Stomach (tissue), 4 donors: ENCODE measurements around the gene FZD7.

ENCODE experiments used
- EP300 ChIP-seq: sonication (generic); formaldehyde crosslinking; IDR thresholded peaks from one replicate; pipeline ENCODE4 v1.6.1; 2017; ENCODE audit warnings: antibody characterized with exemption
- POLR2A ChIP-seq, 4 donors: fragments of 450-650 bp; IDR thresholded peaks; one replicate each; pipeline ENCODE4 v1.6.1; 2016; ENCODE audit warnings: antibody characterized with exemption in 4 of 4, control low read depth in 2 of 4, mild to moderate bottlenecking in 1 of 4, moderate library complexity in 1 of 4
- POLR2AphosphoS5 ChIP-seq, 3 donors: sonication (generic); formaldehyde crosslinking; IDR thresholded peaks; one replicate each; pipeline ENCODE4 v1.6.1; 2016; ENCODE audit warnings: antibody characterized with exemption in 3 of 3
- TF ChIP-seq, protein P1 (sequence below), 7 experiments: fragments of 450-650 bp in 4 of 7; fragments of 200-600 bp in 3 of 7; sonication (generic) in 3 of 7; IDR thresholded peaks; one replicate each; pipeline ENCODE4 v1.5.1; 2016 to 2019; ENCODE audit warnings: antibody characterized with exemption in 7 of 7, control low read depth in 2 of 7, mild to moderate bottlenecking in 1 of 7

DNA sequence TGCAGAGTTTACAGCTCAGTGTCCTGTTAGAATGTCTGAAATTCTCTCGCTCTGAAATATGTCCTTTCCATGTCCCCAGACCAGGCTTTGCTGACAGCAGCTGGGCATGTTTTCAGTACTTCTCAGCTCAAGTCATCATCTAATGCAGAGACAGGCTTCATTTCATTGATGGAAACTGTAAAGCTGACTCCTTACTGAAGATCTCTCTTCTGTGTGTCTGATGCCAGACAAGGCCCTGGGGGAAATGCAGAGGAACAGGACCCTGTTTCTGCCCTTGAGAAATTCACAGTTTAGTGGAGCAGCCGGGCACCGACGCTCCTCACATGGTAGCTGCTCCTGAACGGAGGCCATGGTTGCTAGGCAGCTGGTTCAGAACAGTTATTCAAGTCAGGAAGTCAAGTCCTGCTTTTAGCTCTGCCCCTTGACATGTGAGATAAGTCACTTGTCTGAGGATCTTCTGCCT is 24.6 kb upstream of the FZD7 start:
- TF ChIP-seq, protein P1, sequence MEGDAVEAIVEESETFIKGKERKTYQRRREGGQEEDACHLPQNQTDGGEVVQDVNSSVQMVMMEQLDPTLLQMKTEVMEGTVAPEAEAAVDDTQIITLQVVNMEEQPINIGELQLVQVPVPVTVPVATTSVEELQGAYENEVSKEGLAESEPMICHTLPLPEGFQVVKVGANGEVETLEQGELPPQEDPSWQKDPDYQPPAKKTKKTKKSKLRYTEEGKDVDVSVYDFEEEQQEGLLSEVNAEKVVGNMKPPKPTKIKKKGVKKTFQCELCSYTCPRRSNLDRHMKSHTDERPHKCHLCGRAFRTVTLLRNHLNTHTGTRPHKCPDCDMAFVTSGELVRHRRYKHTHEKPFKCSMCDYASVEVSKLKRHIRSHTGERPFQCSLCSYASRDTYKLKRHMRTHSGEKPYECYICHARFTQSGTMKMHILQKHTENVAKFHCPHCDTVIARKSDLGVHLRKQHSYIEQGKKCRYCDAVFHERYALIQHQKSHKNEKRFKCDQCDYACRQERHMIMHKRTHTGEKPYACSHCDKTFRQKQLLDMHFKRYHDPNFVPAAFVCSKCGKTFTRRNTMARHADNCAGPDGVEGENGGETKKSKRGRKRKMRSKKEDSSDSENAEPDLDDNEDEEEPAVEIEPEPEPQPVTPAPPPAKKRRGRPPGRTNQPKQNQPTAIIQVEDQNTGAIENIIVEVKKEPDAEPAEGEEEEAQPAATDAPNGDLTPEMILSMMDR (IDR thresholded peaks at IDR 0.05): no peak
- TF ChIP-seq POLR2A (IDR thresholded peaks at IDR 0.05): no peak
- TF ChIP-seq POLR2AphosphoS5 (IDR thresholded peaks at IDR 0.05): no peak
- no peak for TF ChIP-seq EP300
